ENCODE results near the gene ATP6AP1.

Gene ATP6AP1

DNA sequence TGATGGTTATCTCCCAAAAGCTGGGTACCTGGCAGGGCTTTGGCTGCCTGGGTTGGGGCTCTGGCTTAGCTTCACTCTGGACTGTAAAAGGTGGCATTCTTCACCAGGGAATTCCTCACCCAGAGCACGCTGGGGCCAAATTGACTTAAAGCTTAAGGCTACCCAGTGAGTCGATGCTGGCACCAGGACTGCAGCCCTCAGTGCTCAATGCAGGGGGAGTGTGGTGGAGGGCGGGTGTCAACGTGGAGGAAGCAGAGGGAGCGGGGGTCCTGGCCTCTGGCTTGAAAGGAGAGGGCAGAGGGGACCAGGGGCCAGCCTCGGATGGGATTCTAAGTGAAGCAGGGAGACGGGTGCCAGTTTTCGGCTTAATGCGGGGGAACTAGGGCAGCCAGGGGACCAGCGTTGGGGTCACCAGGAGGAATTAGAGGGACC, 15.0 kb downstream of the ATP6AP1 start:
- peak overlapping the region; percentile 31 to 72 (median 42) for H3K27ac Mint-ChIP-seq
- H3K36me3 Mint-ChIP-seq (ENCODE audit: low read depth): peaks cover 15% of the 10 kb centered on the region
- TF ChIP-seq, protein P1, sequence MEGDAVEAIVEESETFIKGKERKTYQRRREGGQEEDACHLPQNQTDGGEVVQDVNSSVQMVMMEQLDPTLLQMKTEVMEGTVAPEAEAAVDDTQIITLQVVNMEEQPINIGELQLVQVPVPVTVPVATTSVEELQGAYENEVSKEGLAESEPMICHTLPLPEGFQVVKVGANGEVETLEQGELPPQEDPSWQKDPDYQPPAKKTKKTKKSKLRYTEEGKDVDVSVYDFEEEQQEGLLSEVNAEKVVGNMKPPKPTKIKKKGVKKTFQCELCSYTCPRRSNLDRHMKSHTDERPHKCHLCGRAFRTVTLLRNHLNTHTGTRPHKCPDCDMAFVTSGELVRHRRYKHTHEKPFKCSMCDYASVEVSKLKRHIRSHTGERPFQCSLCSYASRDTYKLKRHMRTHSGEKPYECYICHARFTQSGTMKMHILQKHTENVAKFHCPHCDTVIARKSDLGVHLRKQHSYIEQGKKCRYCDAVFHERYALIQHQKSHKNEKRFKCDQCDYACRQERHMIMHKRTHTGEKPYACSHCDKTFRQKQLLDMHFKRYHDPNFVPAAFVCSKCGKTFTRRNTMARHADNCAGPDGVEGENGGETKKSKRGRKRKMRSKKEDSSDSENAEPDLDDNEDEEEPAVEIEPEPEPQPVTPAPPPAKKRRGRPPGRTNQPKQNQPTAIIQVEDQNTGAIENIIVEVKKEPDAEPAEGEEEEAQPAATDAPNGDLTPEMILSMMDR (IDR thresholded peaks at IDR 0.05; ENCODE audit: unreplicated experiment in 3 of 3): no peak
- no peaks in the 10 kb centered on the region for H3K27me3 Mint-ChIP-seq (ENCODE audit: low read depth)
- H3K4me3 Mint-ChIP-seq: peak overlapping the region; percentile 79 to 84 (median 82)
- H3K4me1 Mint-ChIP-seq: no peaks in the 10 kb centered on the region
- H3K9me3 Mint-ChIP-seq: peaks cover 13% of the 10 kb centered on the region

DNA sequence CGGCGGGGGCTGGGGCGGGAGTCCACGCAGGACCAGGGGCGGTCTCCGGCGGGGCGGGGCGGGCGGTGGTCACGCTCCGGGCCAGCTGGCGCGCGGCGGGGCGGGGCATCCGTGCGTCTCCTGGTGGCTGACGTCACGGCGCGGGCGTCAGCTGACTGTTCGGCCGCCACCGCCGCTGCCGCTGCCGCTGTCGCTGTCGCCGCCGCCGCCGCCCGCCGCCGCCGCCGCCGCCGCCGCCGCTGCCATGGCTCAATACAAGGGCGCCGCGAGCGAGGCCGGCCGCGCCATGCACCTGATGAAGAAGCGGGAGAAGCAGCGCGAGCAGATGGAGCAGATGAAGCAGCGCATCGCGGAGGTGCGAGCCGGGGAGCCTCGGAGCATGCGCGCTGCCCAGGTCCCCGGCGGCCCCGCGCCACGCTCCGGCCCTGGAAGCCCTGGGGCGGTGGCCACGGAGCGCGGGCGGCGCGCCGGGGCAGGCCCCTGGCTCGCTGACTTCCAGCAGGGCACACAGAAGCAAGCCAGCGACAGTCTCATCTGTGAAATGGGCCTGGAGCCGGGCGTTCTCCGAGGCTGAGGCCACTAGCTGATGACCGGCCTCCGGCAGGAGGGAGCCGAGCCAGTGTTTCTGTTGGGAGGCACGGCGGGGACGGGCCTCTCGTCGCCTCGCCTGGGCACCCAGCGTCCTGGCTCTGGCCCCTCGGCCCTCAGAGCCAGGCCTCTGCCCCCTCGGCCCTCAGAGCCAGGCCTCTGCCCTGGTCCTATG, 15.7 kb downstream of the ATP6AP1 start, which contains the start of gene FAM50A:
Gene FAM50A, plus strand, starts transcription at position 150 of the 763 bp plus-strand sequence. Its CDS starts 95 bp downstream, at position 245.
- Mint-ChIP-seq H3K36me3 (ENCODE audit: low read depth) (peaks cover 12% of the 10 kb centered on the region), H3K4me1 (no peaks in the 10 kb centered on the region), H3K27ac (peak within 1 kb of the TSS; percentile 31 to 72 (median 42)), H3K9me3 (peaks cover 13% of the 10 kb centered on the region), H3K27me3 (ENCODE audit: low read depth) (no peaks in the 10 kb centered on the region), H3K4me3 (peak within 1 kb of the TSS; percentile 79 to 84 (median 82))
- TF ChIP-seq, protein P1 (IDR thresholded peaks at IDR 0.05; ENCODE audit: unreplicated experiment in 3 of 3): no peak

DNA sequence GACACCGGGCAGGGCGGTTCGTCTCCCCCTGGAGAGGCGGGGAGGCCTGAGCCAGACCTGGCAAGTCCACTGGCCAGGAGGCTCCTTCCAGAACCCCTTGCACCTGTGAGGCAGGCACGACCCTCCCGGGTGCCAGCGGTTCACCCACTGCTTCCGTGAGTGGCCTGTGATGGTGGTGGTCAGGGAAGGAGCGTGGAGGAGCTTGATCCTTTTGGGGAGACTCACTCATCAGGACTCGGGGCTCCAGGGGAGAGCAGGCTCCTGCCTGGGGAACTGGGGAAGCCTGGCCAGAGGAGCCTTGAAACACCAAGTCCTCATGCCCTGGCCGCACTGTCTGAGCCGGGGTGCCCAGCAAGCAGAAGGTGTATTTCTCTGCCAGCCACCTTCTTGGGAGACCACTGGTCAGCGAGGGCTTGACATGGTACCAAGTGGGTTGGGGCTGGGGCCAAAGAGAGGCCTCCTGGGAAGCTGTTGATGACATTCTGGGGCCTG, 16.3 kb downstream of the ATP6AP1 start:
- Mint-ChIP-seq H3K4me3 (peak overlapping the region; percentile 24 to 34 (median 32)), H3K27me3 (ENCODE audit: low read depth) (no peaks in the 10 kb centered on the region), H3K9me3 (peaks cover 13% of the 10 kb centered on the region), H3K36me3 (ENCODE audit: low read depth) (peaks cover 11% of the 10 kb centered on the region), H3K27ac (no peak overlapping the region), H3K4me1 (no peaks in the 10 kb centered on the region)
- TF ChIP-seq, protein P1 (IDR thresholded peaks at IDR 0.05; ENCODE audit: unreplicated experiment in 3 of 3): no peak

DNA sequence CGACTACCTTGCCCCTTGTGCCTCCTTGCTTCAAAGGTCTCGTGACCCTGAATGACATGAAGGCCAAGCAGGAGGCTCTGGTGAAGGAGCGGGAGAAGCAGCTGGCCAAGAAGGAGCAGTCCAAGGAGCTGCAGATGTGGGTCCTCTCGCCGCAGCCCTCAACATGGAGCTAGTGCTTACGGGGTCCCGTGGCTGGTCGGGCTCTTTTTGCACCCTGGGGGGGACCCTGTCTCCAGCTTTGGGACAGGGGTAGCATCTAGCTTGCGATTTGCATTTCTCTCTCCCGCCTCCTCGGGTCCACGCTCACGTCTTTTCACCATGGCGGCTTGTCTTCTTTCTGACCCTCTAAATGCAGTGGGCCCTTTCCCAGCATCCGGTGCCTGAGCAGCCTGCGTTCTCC, 17.3 kb downstream of the ATP6AP1 start:
- Mint-ChIP-seq H3K9me3 (peaks cover 13% of the 10 kb centered on the region), H3K4me1 (no peaks in the 10 kb centered on the region), H3K27me3 (ENCODE audit: low read depth) (no peaks in the 10 kb centered on the region), H3K36me3 (ENCODE audit: low read depth) (peaks cover 9% of the 10 kb centered on the region), H3K27ac (no peak overlapping the region), H3K4me3 (peak overlapping the region; percentile 49 to 66 (median 51))
- TF ChIP-seq, protein P1 (IDR thresholded peaks at IDR 0.05; ENCODE audit: unreplicated experiment in 3 of 3): no peak

DNA sequence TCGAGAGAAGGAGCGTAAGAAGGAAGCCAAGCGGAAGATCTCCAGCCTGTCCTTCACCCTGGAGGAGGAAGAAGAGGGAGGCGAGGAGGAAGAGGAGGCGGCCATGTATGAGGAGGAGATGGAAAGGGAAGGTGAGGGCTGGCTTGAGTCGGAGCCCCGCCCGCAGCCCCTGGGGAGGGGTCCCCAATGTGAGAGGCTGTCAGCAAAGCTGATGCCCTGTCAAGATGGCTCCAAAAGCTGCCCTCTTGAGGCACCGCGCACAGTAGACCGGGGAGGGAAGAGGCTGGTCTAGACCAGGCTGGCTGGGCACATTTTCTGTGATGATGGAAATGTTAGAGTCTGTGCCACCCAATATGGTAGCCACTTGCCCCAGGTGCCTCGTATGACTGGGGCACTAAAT, 18.0 kb downstream of the ATP6AP1 start:
- peak overlapping the region; percentile 49 to 66 (median 51) for H3K4me3 Mint-ChIP-seq
- H3K9me3 Mint-ChIP-seq: peaks cover 13% of the 10 kb centered on the region
- TF ChIP-seq, protein P1 (IDR thresholded peaks at IDR 0.05; ENCODE audit: unreplicated experiment in 3 of 3): no peak
- no peaks in the 10 kb centered on the region for H3K27me3 Mint-ChIP-seq (ENCODE audit: low read depth)
- H3K4me1 Mint-ChIP-seq: no peaks in the 10 kb centered on the region
- H3K27ac Mint-ChIP-seq: no peak overlapping the region
- H3K36me3 Mint-ChIP-seq (ENCODE audit: low read depth): peaks cover 9% of the 10 kb centered on the region
